HG03280 (cell line): ENCODE measurements around the gene COPRS.

Experiments used
- ATAC-seq: cut with Tn5 transposase; IDR thresholded peaks from one replicate; pipeline ENCODE4 v1.9.1; 2021; ENCODE audit warnings: mild to moderate bottlenecking, moderate library complexity; ENCODE audit not compliant: unreplicated experiment

COPRS gene, protein sequence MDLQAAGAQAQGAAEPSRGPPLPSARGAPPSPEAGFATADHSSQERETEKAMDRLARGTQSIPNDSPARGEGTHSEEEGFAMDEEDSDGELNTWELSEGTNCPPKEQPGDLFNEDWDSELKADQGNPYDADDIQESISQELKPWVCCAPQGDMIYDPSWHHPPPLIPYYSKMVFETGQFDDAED

DNA sequence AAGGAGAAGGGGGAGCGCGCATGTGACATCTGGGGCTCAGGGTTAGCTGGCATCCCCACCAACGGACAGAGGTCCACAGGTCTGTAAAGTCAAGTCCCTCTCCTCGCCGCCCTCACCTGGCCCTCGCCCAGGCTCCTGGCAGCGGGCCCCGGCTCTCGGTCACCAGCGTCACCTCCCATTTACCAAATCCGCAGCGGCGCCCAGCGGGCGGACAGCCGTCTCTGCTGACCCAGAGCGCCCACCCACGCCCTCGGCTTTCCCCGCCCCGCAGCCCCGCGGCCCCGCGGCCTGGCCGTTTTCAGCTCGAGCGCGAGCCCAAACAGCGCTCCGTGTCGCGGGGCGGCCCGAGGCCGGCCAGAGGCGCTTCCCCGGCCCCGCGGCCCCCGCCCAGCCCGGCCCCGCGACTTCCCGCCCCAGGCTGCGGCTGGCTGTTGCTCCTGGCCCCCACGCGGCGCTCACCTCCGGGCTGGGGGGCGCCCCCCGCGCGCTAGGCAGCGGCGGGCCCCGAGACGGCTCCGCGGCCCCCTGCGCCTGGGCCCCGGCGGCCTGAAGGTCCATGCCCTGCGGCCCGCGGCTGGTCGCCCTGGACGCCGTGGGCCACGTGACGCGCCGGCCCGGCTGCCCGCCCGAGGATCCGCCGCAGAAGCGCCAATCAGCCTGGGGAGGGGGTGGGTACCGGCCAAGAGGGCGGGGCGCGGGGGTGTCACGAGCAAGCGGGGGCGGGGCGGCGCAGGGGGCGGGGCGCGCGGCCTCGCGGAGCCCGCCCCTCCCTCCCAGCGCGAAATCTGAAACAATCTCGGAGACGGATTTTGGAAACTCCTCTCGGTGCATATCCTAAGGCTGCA, at the start of gene COPRS:
Gene COPRS, minus strand, starts transcription at position 603 of the 845 bp plus-strand sequence. Its CDS starts 45 bp downstream, at position 558.
- ATAC-seq: peak; percentile 79

DNA sequence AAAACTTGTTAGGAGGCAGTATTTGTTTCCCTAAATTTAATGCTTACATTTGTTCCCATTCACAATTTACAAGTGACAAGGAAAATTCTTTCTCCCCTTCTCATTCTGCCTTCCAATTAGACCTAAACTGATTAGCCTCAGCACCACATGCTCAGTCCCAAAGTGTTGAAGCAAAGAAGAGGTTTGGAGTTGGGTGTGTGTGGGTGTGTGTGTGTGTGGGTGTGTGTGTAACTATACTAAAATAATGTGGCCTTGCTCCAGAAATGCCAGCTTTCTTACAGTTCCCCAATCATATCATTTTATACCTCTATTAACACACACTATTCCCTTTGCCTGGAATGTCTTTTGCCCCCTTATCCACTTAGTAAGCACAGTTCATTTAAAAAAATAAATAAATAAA, 49.3 kb upstream of the COPRS start:
- ATAC-seq: no peak

DNA sequence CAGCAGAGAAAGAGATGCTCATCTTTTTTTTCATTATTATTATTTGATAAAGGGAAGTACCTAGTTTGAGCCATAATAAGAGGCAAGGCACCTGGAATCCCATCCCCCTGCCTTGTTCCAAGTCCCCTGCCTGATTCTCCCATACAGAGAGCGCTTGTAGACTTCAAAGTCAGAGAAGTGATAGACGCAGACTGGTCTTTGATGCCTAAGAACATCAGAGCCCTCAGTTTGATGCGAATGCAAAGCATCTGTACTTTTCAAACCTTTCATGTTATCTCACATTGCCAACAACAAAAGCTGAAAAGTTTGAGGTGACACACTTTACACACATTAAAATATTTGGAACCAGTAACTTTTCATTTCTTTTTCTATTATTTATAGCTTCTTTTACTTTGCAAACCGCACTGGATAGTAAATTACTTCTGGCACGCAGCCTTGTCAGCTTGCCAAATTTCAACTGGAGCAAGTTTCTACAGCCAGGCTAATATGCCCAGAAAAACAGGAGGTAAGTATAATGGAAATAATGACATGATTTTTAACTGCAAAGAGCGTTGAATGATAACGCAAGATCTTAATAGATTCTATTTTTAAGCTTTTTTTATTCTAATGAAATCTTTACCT, 48.4 kb upstream of the COPRS start:
- no peak for ATAC-seq

DNA sequence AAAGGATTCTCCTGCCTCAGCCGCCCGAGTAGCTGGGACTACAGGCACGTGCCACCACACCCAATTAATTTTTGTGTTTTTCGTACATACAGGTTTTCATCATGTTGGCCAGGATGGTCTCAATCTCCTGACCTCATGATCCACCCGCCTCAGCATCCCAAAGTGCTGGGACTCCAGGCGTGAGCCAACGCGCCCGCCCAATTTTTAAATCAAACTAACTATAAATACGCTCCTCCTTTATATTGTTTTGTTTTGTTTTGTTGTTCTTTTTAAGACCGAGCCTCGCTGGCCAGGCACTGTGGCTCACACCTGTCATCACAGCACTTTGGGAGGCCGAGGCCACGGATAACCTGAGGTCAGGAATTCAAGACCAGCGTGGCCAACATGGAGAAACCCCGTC, 44.4 kb upstream of the COPRS start:
- ATAC-seq: no peak

DNA sequence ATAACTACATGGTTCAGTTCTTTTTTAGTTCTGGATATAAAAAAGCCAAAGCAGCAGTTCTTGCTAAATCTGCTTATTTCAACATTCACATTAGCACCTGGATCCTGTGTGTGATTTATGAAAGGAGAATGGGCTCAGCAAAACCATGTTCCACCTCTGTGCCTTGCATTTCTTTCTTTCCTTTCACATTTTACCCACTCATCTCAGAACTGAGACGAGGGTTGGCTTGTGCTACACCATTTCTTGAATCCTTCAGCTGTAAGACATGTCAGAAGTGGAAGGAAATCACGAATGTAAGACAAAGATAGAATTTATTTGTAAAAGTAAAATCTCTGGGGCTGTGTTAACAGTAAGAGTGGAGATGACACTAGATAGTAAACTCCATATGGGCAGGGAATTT, 43.6 kb upstream of the COPRS start:
- peak; percentile 37 for ATAC-seq

DNA sequence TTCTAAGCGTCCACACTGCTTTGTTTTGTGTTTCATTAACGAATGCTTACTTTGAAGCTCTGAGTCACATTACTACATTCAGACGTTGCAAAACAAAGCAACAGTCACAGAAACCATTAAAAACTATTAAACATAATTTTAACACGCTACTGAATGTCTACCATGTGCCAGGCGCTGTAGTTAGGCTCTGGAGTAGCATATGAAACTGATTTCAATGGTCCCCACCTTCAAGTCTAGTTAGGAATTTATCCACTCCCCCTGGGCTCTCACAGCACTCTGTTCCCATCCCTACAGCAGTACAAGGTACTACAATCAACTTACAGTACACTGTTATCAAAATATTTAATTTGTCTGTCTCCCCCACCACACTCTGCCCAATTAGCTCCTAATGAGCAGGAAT, 41.8 kb upstream of the COPRS start:
- no peak for ATAC-seq

DNA sequence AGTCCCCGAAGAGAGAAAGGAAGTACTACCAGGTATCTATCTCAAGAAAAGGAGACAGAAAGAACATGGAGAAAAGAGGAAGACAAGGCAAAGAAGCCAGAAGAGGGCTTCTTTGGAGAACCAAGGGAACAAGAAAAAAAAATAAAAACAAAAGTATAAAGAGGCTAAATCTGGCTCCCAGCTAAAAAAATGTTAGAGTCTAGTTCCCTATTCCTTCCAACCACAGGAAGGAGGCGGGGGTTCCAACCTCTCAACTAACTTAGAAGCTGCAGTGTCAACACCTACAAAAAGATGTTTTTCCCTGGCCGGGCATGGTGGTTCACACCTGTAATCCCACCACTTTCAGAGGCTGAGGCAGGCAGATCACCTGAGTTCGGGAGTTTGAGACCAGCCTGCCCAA, 29.1 kb upstream of the COPRS start:
- no peak for ATAC-seq

DNA sequence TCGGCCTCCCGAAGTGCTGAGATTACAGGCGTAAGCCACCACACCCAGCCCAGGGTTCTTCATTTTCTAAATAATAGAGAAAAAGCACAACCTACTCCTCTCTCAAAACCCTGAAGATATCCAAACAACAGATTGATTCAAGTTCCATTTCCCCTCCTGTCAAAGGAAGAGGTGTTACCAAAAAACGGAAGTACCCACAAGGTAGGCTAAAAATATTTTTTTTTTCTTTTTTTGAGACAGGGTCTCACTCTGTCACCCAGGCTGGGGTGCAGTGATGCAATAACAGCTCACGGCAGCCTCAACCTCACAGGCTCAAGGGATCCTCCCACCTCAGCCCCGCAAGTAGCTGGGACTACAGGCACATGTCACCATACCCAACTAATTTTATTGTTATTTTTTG, 23.5 kb upstream of the COPRS start:
- no peak for ATAC-seq

DNA sequence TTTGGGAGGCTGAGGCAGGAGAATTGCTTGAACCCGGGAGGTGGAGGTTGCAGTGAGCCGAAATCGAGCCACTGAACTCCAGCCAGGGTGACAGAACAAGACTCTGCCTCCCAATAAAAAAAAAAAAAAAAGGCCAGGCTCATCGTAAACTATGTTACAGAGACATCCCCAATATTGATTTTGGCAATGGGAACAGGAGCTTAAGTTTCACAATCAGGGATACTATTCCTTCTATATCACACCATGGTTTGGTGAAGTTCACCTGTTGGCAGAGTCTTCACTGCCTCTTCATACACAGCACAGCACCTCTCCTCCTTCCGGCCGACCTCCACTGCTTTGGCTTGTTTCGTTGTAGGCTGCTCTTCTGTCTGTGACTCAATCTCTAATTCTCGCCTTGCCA, 21.3 kb upstream of the COPRS start:
- ATAC-seq: no peak

DNA sequence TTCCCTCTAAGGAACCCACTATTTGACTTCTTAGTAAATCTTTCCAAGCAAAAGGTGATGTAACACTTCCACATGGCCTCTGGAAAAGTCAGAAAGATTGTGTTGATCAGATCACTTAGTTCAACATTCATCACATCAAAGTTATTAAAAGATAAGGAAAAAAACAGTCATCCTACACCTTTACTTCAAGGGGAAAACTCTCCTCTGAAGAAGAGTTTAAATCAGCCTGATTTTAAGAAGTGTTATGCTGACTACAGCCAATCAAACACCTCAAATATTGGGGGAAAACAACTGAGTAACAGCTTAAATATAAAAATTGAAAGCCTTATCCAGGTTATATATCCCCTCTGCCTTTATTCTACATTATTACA, 19.6 kb upstream of the COPRS start:
- no peak for ATAC-seq

DNA sequence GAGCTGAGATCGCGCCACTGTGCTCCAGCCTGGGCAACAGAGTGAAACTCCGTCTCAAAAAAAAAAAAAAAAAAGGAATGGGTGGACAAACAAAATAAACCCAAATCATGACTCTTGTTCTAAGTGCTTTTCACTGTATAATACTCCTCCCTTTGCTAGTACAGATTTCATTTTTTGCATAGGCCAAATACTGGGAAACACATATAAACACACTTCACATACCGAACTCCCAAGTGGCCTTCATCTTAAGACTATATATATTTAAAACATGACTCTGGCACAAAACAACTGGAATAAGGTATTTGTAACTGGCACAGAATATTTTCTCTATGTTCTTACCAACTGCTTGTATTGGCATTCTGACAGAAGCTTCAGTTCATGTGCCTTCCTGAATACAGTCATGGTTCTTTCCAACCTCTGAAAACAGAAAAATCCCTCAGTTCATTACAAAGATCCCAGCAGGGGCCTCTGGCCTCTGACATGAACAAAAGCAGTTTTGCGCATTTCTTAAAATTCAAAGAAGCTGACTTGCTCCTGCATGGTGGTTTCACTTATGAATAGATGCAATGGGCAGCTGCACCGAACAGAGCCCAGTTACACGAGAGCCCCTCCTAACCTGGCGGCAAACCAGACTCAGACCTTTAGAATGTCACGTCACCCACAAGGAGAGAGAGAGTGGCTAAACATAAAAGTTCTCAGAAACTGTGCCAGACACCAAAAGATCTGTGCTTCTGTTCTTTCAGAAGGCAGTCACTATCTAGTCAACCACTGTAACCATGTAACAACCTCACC, 19.1 kb upstream of the COPRS start:
- ATAC-seq: no peak

DNA sequence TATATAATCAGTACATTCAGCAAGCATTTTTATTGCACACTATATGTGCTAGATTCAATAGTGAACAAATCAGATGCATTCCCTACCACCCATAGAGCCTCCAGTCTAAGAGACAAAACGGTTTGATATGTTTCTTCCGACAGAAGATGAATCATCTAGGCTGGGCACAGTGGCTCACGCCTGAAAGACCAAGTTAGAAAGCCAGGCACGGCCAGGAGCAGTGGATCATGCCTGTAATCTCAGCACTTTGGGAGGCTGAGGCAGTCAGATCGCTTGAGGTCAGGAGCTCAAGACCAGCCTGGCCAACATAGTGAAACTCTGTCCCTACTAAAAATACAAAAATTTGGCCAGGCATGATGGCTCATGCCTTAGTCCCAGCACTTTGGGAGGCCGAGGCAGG, 18.3 kb upstream of the COPRS start:
- ATAC-seq: no peak

DNA sequence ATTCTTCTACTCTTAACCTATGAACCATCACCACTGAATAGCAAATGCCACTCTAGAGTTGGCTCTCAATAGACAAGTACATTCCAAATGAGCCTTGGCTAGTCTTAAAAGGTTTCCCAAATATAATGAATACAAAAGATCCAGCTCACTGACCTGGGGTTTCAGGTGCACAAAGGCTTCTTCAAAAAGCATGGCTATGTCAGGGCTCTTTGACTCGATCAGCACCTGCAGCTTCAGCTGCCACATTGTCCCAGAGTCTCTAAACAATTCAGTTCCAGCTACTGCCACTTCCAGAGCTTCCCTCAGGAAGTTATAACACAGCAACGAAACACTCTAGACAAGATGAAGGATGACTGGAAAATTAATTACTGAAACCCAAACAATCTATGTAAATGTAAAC, 16.0 kb upstream of the COPRS start:
- no peak for ATAC-seq

DNA sequence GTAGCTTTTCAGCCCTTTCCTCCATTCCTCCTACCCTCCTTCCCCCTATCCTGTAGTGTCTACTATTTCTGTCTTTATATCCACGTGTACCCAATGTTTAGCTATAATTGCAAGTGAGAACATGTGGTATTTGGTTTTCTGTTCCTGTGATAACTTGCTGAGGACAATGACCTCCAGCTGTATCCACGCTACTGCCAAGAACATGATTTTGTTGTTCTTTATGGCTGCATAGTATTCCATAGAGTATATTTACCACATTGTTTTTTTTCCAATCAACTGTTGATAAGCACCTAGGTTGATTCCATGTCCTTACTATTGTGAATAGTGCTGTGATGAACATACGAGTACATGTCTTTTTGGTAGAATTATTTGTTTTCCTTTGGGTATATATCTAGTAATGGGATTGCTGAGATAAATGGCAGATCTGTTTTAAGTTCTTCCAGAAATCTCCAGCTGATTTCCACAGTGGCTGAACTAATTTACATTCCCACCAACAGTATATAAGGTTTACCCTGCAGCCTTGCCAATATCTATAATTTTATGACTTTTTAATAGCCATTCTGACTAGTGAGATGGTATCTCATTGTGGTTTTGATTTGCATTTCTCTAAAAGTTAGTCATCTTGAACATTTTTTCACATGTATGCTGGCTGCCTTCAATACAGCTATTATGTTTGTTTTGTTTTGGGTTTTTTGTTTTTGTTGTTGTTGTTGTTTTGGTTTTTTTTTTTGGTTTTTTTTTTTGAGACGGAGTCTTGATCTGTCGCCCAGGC, 10.9 kb upstream of the COPRS start:
- ATAC-seq: no peak

DNA sequence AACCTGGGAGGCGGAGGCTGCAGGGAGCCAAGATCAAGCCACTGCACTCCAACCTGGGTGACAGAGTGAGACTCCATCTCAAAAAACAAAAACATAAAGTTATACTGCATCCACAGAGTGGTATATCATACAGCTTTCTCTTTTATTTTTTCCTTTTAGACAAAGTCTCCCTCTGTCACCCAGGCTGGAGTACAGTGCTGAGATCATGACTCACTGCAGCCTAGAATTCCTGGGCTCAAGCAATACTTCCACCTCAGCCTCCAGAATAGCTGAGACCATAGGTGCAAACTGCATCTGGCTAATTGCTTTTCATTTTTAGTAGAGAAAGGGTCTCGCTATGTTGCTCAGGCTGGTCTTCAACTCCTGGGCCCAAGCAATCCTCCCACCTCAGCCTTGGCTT, 10.0 kb upstream of the COPRS start:
- no peak for ATAC-seq

DNA sequence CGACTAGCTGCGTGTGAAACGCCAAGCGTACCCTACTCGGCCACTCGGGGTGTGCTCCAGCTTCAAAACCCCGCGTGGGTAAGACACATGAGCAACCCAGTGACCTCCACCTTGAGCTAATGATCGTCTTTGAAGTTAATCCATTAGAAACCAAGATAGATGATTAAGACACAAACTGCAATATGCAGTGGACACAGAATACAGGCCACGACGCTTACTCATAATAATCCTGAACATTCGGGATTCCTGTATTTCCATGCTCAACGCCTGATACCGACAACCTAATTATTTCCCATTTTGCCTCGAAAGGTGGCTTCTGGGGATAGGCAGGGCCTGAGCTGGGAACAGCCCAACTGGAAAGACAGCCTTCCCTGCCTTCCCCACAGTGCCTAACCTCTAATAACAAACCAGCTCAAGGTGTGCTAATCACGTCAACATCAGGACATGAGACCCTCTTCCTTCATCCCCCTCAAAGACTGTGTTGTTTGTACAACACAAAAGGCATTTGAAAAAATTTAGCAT, 504 bp upstream of the COPRS start:
- peak; percentile 2 for ATAC-seq

DNA sequence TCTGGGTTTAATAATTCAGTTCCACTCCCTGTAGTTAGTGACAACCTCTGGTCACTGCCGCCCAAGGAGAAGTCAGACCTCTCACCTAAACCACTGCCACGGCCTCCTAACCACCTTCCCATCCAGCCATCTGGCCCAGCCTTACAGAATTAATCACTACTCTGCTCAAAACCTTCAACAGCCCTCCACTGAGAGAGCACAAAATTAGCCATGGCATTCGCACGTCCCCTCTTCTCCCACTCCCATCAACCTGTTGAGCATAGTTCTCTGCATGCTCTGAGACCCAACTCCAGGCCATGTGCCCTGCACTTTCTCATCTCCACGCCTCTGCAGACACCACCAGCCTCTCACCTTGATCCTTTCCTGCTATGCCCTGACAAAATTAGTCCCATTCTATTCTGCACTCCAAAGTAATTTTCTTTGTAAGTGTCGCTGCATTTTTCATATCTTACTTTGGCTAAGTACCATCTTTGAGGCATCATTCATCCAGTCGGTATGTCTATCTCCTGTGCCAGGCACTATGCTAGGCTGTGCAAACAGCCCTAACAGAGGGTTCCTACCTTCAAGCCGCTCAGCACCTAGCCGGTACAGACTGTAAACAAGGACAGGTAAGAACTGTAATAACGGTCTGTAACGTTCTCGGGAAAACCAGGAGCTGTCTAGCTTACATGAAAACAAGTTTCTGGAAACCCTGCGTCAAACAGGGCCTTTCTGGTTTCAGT, 963 bp downstream of the COPRS start:
- ATAC-seq: no peak

DNA sequence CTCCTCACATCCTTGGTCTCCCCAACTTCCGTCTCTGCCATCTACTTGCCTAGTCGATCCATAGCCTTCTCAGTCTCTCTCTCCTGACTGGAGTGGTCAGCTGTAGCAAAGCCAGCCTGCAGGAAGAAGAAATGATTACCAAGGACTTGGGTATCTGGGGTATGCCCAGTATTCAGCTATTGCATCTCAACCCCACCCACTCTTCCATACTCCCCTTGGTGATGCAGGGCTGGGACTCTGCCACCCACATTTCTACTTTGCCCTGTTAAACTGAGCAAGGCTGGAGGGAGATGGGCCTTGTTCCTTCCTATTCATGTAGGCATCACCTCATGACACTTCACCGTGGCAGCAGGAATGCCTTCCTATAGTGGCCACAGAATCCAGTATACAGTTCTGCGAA, 2.3 kb downstream of the COPRS start:
- ATAC-seq: no peak

DNA sequence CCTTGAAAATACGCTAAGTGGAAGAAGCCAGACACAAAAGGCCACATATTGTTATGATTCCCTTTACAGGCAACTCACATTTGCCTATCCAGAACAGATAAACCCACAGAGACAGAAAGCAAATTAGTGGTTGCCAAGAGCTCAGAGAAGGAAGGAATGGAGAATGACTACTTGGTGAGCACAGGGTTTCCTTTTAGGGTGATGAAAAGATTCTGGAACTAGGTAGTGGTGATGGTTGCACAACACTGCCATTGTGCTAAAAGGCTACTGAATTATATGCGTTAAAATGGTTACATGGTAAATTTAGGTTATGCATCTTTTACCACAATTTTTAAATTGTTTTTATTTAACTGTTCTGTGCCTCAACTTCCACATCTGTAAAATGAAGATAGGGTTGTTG, 4.4 kb downstream of the COPRS start:
- ATAC-seq: no peak
